GM12878 (cell line): ENCODE measurements around the gene SCTR. TPM values are rescaled to one million over a fixed set of nuclear protein-coding genes. Genes with fewer than 3 reads are reported as not detected.

Experiments
- ATAC-seq: fragments of 200-7000 bp; cut with Tn5 transposase; 3 replicates; pipeline ENCODE4 v1.9.1; 2020; ENCODE audit warnings: mild to moderate bottlenecking, moderate library complexity
- BruUV-seq: library from RNA; stranded (reverse); fragments of 400-500 nt; replicated peaks from 2 replicates; lab custom pipeline; 2021; lab: Mats Ljungman, UMichigan
- CTCF ChIA-PET: fragments of 300-600 bp; sonication (Branson Sonifier 250); formaldehyde crosslinking; extraction: SDS; loops from one replicate; lab custom pipeline; 2021; ENCODE audit warnings: inconsistent platforms; lab: Yijun Ruan, JAX
- POLR2A ChIA-PET: fragments of 350-600 bp; formaldehyde crosslinking; extraction: SDS; loops from one replicate; lab custom pipeline; 2021; ENCODE audit warnings: inconsistent platforms; lab: Charles Lee
- RAD21 ChIA-PET: fragments of 300-600 bp; sonication (Branson Sonifier 250); formaldehyde crosslinking; loops from one replicate; lab custom pipeline; 2023; ENCODE audit warnings: antibody characterized with exemption; ENCODE audit not compliant: unreplicated experiment; lab: Charles Lee
- SMC1A ChIA-PET: fragments of 300-600 bp; sonication (Branson Sonifier 250); formaldehyde crosslinking; loops from one replicate; lab custom pipeline; 2023; ENCODE audit not compliant: unreplicated experiment, uncharacterized antibody; lab: Charles Lee
- DNase-seq: peaks from one replicate; pipeline ENCODE4 v3.0.0-alpha.2; 2011; ENCODE audit warnings: low read depth, low spot score
- FAIRE-seq: peaks from 3 replicates; lab custom pipeline; 2011; peaks lifted over from hg19 to GRCh38; lab: Jason Lieb, UNC
- H2AFZ ChIP-seq: 2 replicates; pipeline ENCODE4 v1.6.0; 2011; ENCODE audit warnings: low read depth, low read length, control low read depth; ENCODE audit not compliant: control insufficient read depth
- H3K27ac ChIP-seq: 2 replicates; pipeline ENCODE4 v1.5.1; 2011; ENCODE audit warnings: control low read depth; ENCODE audit not compliant: control insufficient read depth, insufficient read depth
- H3K27me3 ChIP-seq, 2 experiments: replicated peaks in 1 of 2; 2 replicates each; pipeline versions ENCODE4 v1.6.0 to v1.6.1; 2011; ENCODE audit warnings: low read length in 1 of 2; ENCODE audit not compliant: control insufficient read depth in 2 of 2, insufficient read depth in 2 of 2
- H3K36me3 ChIP-seq, 2 experiments: 2 replicates each; pipeline ENCODE4 v1.5.1; 2011; ENCODE audit warnings: low read length in 1 of 2; ENCODE audit not compliant: control insufficient read depth in 2 of 2, insufficient read depth in 2 of 2
- H3K4me1 ChIP-seq: 2 replicates; pipeline ENCODE4 v1.6.1; 2011; ENCODE audit warnings: mild to moderate bottlenecking, low read length, moderate library complexity, mixed read lengths; ENCODE audit not compliant: control insufficient read depth, insufficient read depth
- H3K4me2 ChIP-seq: 2 replicates; pipeline ENCODE4 v1.6.0; 2011; ENCODE audit warnings: control low read depth; ENCODE audit not compliant: control insufficient read depth, insufficient read depth
- H3K4me3 ChIP-seq: fragments of 200-600 bp; sonication (generic); 2 replicates; pipeline ENCODE4 v1.5.1; 2016
- H3K79me2 ChIP-seq: 2 replicates; pipeline ENCODE4 v1.6.0; 2011; ENCODE audit warnings: low read length; ENCODE audit not compliant: control insufficient read depth, insufficient read depth
- H3K9ac ChIP-seq: 2 replicates; pipeline ENCODE4 v1.8.0; 2011; ENCODE audit warnings: low read length, control low read depth, mixed read lengths; ENCODE audit not compliant: control insufficient read depth, insufficient read depth
- H3K9me3 ChIP-seq: replicated peaks from 3 replicates; pipeline ENCODE4 v1.5.1; 2011; ENCODE audit warnings: mild to moderate bottlenecking, low read length; ENCODE audit not compliant: control insufficient read depth, insufficient read depth
- H4K20me1 ChIP-seq: 2 replicates; pipeline ENCODE4 v1.6.0; 2011; ENCODE audit not compliant: control insufficient read depth, insufficient read depth
- BRCA1 ChIP-seq: IDR thresholded peaks from 2 replicates; pipeline ENCODE4 v1.6.1; 2011; ENCODE audit warnings: low read depth, low read length, improper control_type of control experiment
- CBFB ChIP-seq: IDR thresholded peaks from 2 replicates; pipeline ENCODE4 v1.6.1; 2016; ENCODE audit warnings: antibody characterized with exemption, low read depth
- DPF2 ChIP-seq: fragments of 450-650 bp; IDR thresholded peaks from 2 replicates; pipeline ENCODE4 v1.6.1; 2017; ENCODE audit warnings: mild to moderate bottlenecking
- EP300 ChIP-seq, 2 experiments: fragments of 150-350 bp in 1 of 2; IDR thresholded peaks; 2 replicates each; pipeline ENCODE4 v1.6.1; 2011 to 2012; ENCODE audit warnings: low read depth in 2 of 2, low read length in 2 of 2, borderline replicate concordance in 1 of 2, improper control_type of control experiment in 1 of 2, inconsistent platforms in 1 of 2; ENCODE audit not compliant: control insufficient read depth in 1 of 2
- PAX5 ChIP-seq: IDR thresholded peaks from 2 replicates; pipeline ENCODE4 v1.6.1; 2011; ENCODE audit warnings: low read depth, low read length, borderline replicate concordance
- SIX5 ChIP-seq: IDR thresholded peaks from 2 replicates; pipeline ENCODE4 v1.6.1; 2011; ENCODE audit warnings: mild to moderate bottlenecking, low read depth, low read length, moderate library complexity; ENCODE audit not compliant: severe bottlenecking
- STAT3 ChIP-seq: IDR thresholded peaks from 2 replicates; pipeline ENCODE4 v1.6.1; 2011; ENCODE audit warnings: low read depth, low read length, improper control_type of control experiment
- YY1 ChIP-seq: IDR thresholded peaks from 2 replicates; pipeline ENCODE4 v1.6.1; 2011; ENCODE audit warnings: low read depth, mild to moderate bottlenecking, low read length
- WGBS: methylation state at CpG from one replicate; pipeline ENCODE4 v1.1.6; 2016; ENCODE audit warnings: low lambda C conversion rate; ENCODE audit not compliant: insufficient replicate concordance, insufficient coverage; ENCODE audit errors: missing lambda C conversion rate; 5-methylcytosine and 5-hydroxymethylcytosine counted together
- in situ Hi-C: fragments of 300-500 bp; cut with MboI; formaldehyde crosslinking; loops from 9 replicates; pipeline ENCODE4 v1.14.3; 2018; ENCODE audit warnings: mixed read lengths
- intact Hi-C: fragments of 100-400 bp; cut with micrococcal nuclease; formaldehyde crosslinking; loops from one replicate; pipeline ENCODE4 v1.14.2; 2022; ENCODE audit not compliant: unreplicated experiment
- polyA plus RNA-seq, 11 experiments: library from polyadenylated mRNA; depleted of rRNA in 4 of 11; unstranded in 6 of 11; stranded (reverse) in 5 of 11; fragments of >200 nt; fragmentation: Nextera tagmentation in 4 of 11; fragmentation: Illumina TruSeq in 1 of 11; extraction: Ambion mirVana in 4 of 11; extraction: Trizol in 1 of 11; gene quantifications; 1 replicate in 1 of 11; 2 replicates in 10 of 11; pipeline versions ENCODE4 v1.2.1 to v1.2.3, GENCODE V29; 2011 to 2016; ENCODE audit warnings: inconsistent platforms in 2 of 11, missing spikeins in 2 of 11, low read depth in 1 of 11
- total RNA-seq, 4 experiments: library from RNA; depleted of rRNA in 3 of 4; stranded (reverse); fragments of >200 nt in 3 of 4; fragmentation: Illumina TruSeq in 1 of 4; extraction: Trizol in 1 of 4; gene quantifications; 2 replicates each; pipeline versions ENCODE4 v1.2.1 to v1.2.3, GENCODE V29; 2013 to 2021
- TF ChIP-seq, protein P1 (sequence below): fragments of 450-650 bp; IDR thresholded peaks from 2 replicates; pipeline ENCODE4 v1.6.1; 2017; ENCODE audit warnings: mild to moderate bottlenecking, moderate library complexity
- TF ChIP-seq, protein P2 (sequence below): fragments of 450-650 bp; IDR thresholded peaks from 2 replicates; pipeline ENCODE4 v1.6.1; 2016; ENCODE audit warnings: mild to moderate bottlenecking

SCTR gene
- total and polyA plus RNA-seq, 10 of the 15 experiments (the other 5 are each of a cell fraction or from before 2014, with no cell fraction given) = 0.26 TPM; not detected in 9

DNA sequence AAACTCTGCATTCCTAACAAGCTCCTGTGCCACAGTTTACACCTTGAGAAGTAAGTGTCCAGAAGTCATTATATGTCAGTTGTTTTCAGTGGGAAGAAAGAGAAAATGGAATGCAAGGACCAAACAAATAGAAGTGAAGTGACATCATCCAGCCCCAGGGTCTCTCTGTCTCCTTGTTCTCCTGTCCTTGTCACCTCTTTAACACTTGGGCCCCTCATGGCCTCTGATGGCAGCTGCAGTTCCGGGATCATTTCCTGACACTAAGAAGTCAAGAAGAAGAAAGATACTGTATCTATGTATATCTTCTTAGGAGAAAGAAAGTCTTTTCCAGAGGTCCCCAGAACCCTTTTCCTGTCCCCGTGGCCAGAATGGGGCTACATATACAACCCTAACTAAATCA lies 17.2 kb upstream of the SCTR start:
- Histone ChIP-seq H3K27ac (no peak overlapping the region), H3K9ac (no peak overlapping the region), H4K20me1 (no peaks in the 10 kb centered on the region), H3K4me3 (no peak overlapping the region), H3K27me3 (peaks cover 0 to 5% of the 10 kb centered on the region in 2 experiments; a peak in 2 of 4 replicates), H2AFZ (no peak overlapping the region), H3K79me2 (no peaks in the 10 kb centered on the region), H3K36me3 (no peaks in the 10 kb centered on the region), H3K9me3 (no peaks in the 10 kb centered on the region), H3K4me1 (no peaks in the 10 kb centered on the region), H3K4me2 (no peak overlapping the region)
- ATAC-seq (no peak), FAIRE-seq (no peak), DNase-seq (no peak)
- ChIA-PET CTCF (no interaction called here), RAD21 (no interaction called here), SMC1A (no interaction called here), POLR2A (no interaction called here)
- TF ChIP-seq DPF2 (no peak), YY1 (no peak), CBFB (no peak), BRCA1 (no peak), PAX5 (no peak), SIX5 (no peak), STAT3 (no peak), EP300 (IDR thresholded peaks at IDR 0.05; ENCODE audit: borderline replicate concordance in 1 of 2, control insufficient read depth in 1 of 2, low read depth in 2 of 2, low read length in 2 of 2) (no peak)
- TF ChIP-seq, protein P1, sequence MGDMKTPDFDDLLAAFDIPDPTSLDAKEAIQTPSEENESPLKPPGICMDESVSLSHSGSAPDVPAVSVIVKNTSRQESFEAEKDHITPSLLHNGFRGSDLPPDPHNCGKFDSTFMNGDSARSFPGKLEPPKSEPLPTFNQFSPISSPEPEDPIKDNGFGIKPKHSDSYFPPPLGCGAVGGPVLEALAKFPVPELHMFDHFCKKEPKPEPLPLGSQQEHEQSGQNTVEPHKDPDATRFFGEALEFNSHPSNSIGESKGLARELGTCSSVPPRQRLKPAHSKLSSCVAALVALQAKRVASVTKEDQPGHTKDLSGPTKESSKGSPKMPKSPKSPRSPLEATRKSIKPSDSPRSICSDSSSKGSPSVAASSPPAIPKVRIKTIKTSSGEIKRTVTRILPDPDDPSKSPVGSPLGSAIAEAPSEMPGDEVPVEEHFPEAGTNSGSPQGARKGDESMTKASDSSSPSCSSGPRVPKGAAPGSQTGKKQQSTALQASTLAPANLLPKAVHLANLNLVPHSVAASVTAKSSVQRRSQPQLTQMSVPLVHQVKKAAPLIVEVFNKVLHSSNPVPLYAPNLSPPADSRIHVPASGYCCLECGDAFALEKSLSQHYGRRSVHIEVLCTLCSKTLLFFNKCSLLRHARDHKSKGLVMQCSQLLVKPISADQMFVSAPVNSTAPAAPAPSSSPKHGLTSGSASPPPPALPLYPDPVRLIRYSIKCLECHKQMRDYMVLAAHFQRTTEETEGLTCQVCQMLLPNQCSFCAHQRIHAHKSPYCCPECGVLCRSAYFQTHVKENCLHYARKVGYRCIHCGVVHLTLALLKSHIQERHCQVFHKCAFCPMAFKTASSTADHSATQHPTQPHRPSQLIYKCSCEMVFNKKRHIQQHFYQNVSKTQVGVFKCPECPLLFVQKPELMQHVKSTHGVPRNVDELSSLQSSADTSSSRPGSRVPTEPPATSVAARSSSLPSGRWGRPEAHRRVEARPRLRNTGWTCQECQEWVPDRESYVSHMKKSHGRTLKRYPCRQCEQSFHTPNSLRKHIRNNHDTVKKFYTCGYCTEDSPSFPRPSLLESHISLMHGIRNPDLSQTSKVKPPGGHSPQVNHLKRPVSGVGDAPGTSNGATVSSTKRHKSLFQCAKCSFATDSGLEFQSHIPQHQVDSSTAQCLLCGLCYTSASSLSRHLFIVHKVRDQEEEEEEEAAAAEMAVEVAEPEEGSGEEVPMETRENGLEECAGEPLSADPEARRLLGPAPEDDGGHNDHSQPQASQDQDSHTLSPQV = no peak
- TF ChIP-seq, protein P2, sequence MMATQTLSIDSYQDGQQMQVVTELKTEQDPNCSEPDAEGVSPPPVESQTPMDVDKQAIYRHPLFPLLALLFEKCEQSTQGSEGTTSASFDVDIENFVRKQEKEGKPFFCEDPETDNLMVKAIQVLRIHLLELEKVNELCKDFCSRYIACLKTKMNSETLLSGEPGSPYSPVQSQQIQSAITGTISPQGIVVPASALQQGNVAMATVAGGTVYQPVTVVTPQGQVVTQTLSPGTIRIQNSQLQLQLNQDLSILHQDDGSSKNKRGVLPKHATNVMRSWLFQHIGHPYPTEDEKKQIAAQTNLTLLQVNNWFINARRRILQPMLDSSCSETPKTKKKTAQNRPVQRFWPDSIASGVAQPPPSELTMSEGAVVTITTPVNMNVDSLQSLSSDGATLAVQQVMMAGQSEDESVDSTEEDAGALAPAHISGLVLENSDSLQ = no peak
- in situ Hi-C loops = no loop called here
- no TSS peak for BruUV-seq
- WGBS = 14% methylated on average over 2 of the region's 2 CpGs
- intact Hi-C loops = no loop called here
